Parathyroid adenoma (tissue), 2 donors: Measurements from ENCODE around the gene RPS6KA2.

Experiments used
- H2AFZ ChIP-seq: fragments of 300-600 bp; sonication (generic); one replicate; pipeline ENCODE4 v1.7.0; 2017; ENCODE audit warnings: antibody characterized with exemption, mild to moderate bottlenecking
- H3K27ac ChIP-seq: fragments of 300-600 bp; sonication (generic); one replicate; pipeline ENCODE4 v1.7.0; 2017
- H3K27me3 ChIP-seq: fragments of 300-600 bp; sonication (generic); one replicate; pipeline ENCODE4 v1.7.0; 2017; ENCODE audit warnings: low read length; ENCODE audit not compliant: control insufficient read depth, insufficient read depth
- H3K36me3 ChIP-seq: fragments of 300-600 bp; sonication (generic); one replicate; pipeline ENCODE4 v1.7.0; 2017; ENCODE audit warnings: low read length; ENCODE audit not compliant: control insufficient read depth, insufficient read depth
- H3K4me1 ChIP-seq: fragments of 300-600 bp; sonication (generic); one replicate; pipeline ENCODE4 v1.7.0; 2017; ENCODE audit warnings: control low read depth
- H3K4me2 ChIP-seq: fragments of 300-600 bp; sonication (generic); one replicate; pipeline ENCODE4 v1.7.0; 2017; ENCODE audit warnings: low read length
- H3K4me3 ChIP-seq: fragments of 300-600 bp; sonication (generic); one replicate; pipeline ENCODE4 v1.7.0; 2017; ENCODE audit warnings: low read depth, low read length
- H3K79me2 ChIP-seq: fragments of 300-600 bp; sonication (generic); one replicate; pipeline ENCODE4 v1.7.0; 2017; ENCODE audit warnings: control low read depth
- H3K9ac ChIP-seq: fragments of 300-600 bp; sonication (generic); one replicate; pipeline ENCODE4 v1.7.0; 2017; ENCODE audit warnings: mild to moderate bottlenecking
- H3K9me3 ChIP-seq: fragments of 300-600 bp; sonication (generic); one replicate; pipeline ENCODE4 v1.7.0; 2017; ENCODE audit warnings: low read length; ENCODE audit not compliant: control insufficient read depth
- CTCF ChIP-seq: fragments of 300-600 bp; sonication (generic); IDR thresholded peaks from one replicate; pipeline ENCODE4 v1.7.0; 2017; ENCODE audit warnings: antibody characterized with exemption, mild to moderate bottlenecking
- donor health status: primary hyperparathyroidism.

RPS6KA2 gene

GRCh38 chr6:166485651-166486535, 141.2 kb downstream of the RPS6KA2 start:
- no peak overlapping the region for H2AFZ ChIP-seq
- H3K9me3 ChIP-seq: no peaks in the 10 kb centered on the region
- H3K27ac ChIP-seq: no peak overlapping the region
- H3K36me3 ChIP-seq: no peaks in the 10 kb centered on the region
- no peak for TF ChIP-seq CTCF
- H3K79me2 ChIP-seq: peaks cover 5% of the 10 kb centered on the region
- no peak overlapping the region for H3K9ac ChIP-seq
- H3K4me1 ChIP-seq: no peaks in the 10 kb centered on the region
- no peak overlapping the region for H3K4me2 ChIP-seq
- no peaks in the 10 kb centered on the region for H3K27me3 ChIP-seq
- H3K4me3 ChIP-seq: no peak overlapping the region

- Histone ChIP-seq H3K9me3 (no peaks in the 10 kb centered on the region), H3K27me3 (no peaks in the 10 kb centered on the region), H3K9ac (no peak overlapping the region), H3K4me1 (no peaks in the 10 kb centered on the region), H3K36me3 (no peaks in the 10 kb centered on the region), H2AFZ (no peak overlapping the region), H3K79me2 (peaks cover 5% of the 10 kb centered on the region), H3K4me3 (no peak overlapping the region), H3K27ac (no peak overlapping the region), H3K4me2 (no peak overlapping the region)
- no peak for TF ChIP-seq CTCF
Measured at GRCh38 chr6:166484863-166485262, 142.2 kb downstream of the RPS6KA2 start.

- H3K27me3 ChIP-seq: no peaks in the 10 kb centered on the region
- TF ChIP-seq CTCF: no peak
- H3K4me1 ChIP-seq: no peaks in the 10 kb centered on the region
- no peak overlapping the region for H3K9ac ChIP-seq
- H2AFZ ChIP-seq: no peak overlapping the region
- H3K79me2 ChIP-seq: peaks cover 5% of the 10 kb centered on the region
- H3K4me2 ChIP-seq: no peak overlapping the region
- no peak overlapping the region for H3K27ac ChIP-seq
- H3K36me3 ChIP-seq: no peaks in the 10 kb centered on the region
- H3K4me3 ChIP-seq: no peak overlapping the region
- H3K9me3 ChIP-seq: no peaks in the 10 kb centered on the region
Measured at GRCh38 chr6:166483573-166484250, 143.3 kb downstream of the RPS6KA2 start.

DNA sequence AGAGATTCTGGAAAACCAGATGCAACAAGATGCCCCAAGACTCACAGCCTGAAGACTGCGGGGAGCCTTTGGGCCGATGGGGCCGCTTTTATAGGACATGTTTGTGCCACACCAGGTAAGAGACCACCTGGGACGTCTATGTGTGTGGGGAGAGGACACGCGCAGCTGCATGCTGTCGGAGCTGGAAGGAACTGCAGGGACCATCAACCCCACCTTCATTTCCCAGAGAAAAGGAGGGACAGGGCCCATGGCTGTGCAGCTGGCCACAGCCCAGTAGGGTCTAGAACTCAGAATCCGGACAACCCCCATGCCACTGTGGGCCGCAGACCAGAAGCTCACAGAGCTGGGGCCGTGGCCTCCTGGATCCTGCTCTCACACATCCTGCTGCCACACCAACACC, 144.0 kb downstream of the RPS6KA2 start:
- Histone ChIP-seq H3K36me3 (no peaks in the 10 kb centered on the region), H3K4me1 (no peaks in the 10 kb centered on the region)
- TF ChIP-seq CTCF: no peak

More for the DNA sequence above, 144.0 kb downstream of the RPS6KA2 start:
- Histone ChIP-seq H2AFZ (no peak overlapping the region), H3K79me2 (peaks cover 5% of the 10 kb centered on the region), H3K27me3 (no peaks in the 10 kb centered on the region), H3K4me3 (no peak overlapping the region), H3K27ac (no peak overlapping the region), H3K9me3 (no peaks in the 10 kb centered on the region), H3K4me2 (no peak overlapping the region), H3K9ac (no peak overlapping the region)
